Measurements from ENCODE around the gene SPTA1.

DNA sequence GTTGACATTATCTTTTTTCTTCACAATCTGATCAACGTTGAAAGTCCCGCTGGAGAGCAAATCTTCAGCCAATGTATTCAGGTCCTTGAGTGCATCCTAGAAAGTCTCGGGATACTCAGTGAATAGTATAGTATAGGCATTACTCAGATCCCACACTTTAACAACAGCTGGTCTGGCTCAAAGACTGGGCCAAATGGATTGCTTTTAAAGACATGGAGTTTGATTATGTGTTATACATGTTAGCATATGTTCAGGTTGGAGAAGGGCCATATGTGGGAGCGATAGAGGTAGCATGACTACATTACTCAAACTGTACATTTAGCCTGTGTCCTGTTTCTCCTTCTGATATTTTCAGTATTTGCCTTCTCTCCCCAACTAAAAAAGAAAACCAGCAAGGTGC is 48.4 kb downstream of the SPTA1 start:
- TF ChIP-seq JUND (IDR thresholded peaks at IDR 0.05): no peak
- no peak for TF ChIP-seq HNF4A (conservative IDR thresholded peaks at IDR 0.05)
- no peak for TF ChIP-seq CTCF (IDR thresholded peaks at IDR 0.05; ENCODE audit: low read depth, low read length, missing input control)

All from liver (tissue), 3 donors.